Lower leg skin (tissue), 3 donors: ENCODE results near the gene XAGE1B.

Source experiments
- CTCF ChIP-seq, 3 donors: fragments of 450-650 bp; IDR thresholded peaks; one replicate each; pipeline ENCODE4 v1.5.1; 2016; ENCODE audit warnings: antibody characterized with exemption in 3 of 3, mild to moderate bottlenecking in 3 of 3, moderate library complexity in 2 of 3
- POLR2A ChIP-seq, 2 donors: fragments of 450-650 bp; IDR thresholded peaks; one replicate each; pipeline ENCODE4 v1.6.1; 2016 to 2017; ENCODE audit warnings: antibody characterized with exemption in 2 of 2, mild to moderate bottlenecking in 1 of 2, moderate library complexity in 1 of 2

- TF ChIP-seq CTCF (IDR thresholded peaks at IDR 0.05) = no peak
- no peak for TF ChIP-seq POLR2A (IDR thresholded peaks at IDR 0.05)
Observed at GRCh38 chrX:52509916-52510315, 6.9 kb downstream of the XAGE1B start.
